HCT116 (cell line): ENCODE results near the gene CRHR1.

Source experiments
- CTCF ChIP-seq, 3 experiments: fragments of 200-600 bp in 1 of 3; sonication (generic) in 1 of 3; IDR thresholded peaks in 2 of 3; conservative IDR thresholded peaks in 1 of 3; 2 replicates each; pipeline ENCODE4 v1.5.1; 2012 to 2017; ENCODE audit warnings: low read depth in 2 of 3, low read length in 2 of 3, antibody characterized with exemption in 1 of 3, borderline replicate concordance in 1 of 3, control low read depth in 1 of 3, mild to moderate bottlenecking in 1 of 3, mixed read lengths in 1 of 3, mixed run types in 1 of 3, moderate library complexity in 1 of 3; ENCODE audit not compliant: insufficient read depth in 1 of 3
- EZH2 ChIP-seq: fragments of 200-600 bp; sonication (generic); IDR thresholded peaks from 2 replicates; pipeline ENCODE4 v1.6.1; 2017; ENCODE audit warnings: antibody characterized with exemption, mixed run types
- POLR2A ChIP-seq: IDR thresholded peaks from 2 replicates; pipeline ENCODE4 v1.7.0; 2011; ENCODE audit warnings: borderline replicate concordance; ENCODE audit not compliant: insufficient read depth, insufficient read length; ENCODE audit errors: extremely low read depth
- RAD21 ChIP-seq: IDR thresholded peaks from 2 replicates; pipeline ENCODE4 v1.6.1; 2012; ENCODE audit warnings: low read depth, mild to moderate bottlenecking

GRCh38 chr17:45745601-45746494, 38.3 kb upstream of the CRHR1 start:
- TF ChIP-seq EZH2 (no peak), POLR2A (no peak), CTCF (IDR thresholded peaks at IDR 0.05 in 2 of 3, conservative IDR thresholded peaks at IDR 0.05 in 1 of 3; ENCODE audit: borderline replicate concordance in 1 of 3, insufficient read depth in 1 of 3, low read depth in 2 of 3, low read length in 2 of 3) (no peak), RAD21 (no peak)
